ENCODE results near the gene SPPL2A.

SPPL2A gene

GRCh38 chr15:50685976-50686468 is 79.5 kb downstream of the SPPL2A start:
- peak; percentile 47 for DNase-seq

DNA sequence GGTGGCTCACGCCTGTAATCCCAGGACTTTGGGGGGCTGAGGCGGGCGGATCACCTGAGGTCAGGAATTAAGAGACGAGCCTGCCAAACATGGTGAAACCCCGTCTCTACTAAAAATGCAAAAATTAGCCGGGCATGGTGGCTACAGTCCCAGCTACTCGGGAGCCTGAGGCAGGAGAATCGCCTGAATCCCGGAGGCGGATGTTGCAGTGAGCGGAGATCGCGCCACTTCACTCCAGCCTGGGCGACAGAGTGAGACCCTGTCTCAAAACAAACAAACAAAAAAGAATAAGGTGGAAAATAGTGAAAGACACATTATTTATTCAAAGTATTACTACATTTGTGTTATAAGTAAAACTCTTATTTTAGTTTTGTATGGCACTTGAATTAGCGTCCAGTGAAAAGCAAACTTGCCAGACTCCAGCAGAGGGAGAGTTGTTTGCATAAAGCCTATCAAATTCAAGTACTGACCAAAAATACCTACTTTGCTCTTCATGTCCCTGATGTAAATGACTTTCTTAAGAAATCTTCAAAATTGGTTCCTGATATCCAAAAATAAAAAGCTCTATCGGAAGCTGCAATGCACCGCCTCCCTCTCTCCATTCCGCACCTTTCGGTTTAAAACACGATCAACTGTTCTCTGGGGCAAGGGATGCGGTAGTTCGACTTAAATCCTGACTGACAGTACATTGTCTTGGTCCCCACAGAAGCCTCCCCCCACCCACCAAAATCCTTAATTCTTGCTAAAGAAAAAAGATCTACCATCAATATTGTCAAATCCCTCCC is 80.1 kb downstream of the SPPL2A start:
- no peak for DNase-seq

DNA sequence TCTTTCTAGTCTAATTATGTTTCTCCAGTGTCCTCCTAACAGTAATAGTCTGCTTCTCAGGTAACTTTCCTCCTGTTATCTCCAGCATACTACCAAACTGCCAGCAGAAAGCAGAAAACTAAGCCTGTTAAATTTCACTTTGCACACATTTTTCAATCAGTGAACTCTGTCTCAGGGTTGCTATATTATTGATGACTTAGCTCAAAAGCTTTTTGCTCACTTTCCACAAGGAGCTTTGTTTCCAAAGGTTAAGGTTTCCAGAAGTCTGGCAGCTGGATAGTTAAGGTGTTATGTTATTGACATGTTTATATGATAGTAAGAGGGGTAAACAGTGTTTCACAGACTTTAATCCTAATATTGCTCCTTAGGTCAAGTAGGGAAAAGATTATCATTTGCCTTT is 84.0 kb downstream of the SPPL2A start:
- no peak for DNase-seq

- DNase-seq, result peak; percentile 82
Observed at GRCh38 chr15:50676799-50677483, 88.6 kb downstream of the SPPL2A start.

DNA sequence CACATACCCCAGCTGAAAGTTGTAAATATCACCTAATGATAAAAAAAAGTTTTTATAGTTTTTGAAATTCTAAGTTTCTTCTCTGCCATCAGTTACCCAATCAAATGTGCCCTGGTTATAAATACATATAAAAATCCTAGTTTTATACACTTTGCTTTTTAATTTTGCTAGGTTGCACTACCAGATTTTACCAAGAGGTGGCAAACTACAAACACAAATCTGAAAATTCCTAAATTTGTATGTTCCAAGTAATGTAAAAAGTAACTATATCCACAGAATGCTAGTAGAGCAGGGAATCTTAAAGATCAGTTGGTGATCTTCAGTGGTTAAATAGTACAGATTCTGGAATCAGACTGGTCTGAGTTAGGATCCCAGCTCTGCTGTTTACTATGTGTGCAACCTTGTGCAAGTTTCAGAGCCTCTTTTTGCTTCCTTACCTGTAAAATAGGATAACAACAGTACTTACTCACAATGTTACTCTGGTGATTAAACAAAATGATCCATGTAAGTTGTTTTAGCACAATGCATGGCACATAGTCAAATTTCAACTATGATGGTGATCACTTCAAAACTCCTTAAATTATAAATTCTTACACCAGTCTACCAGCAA is 89.9 kb downstream of the SPPL2A start:
- DNase-seq, result peak; percentile 45

DNA sequence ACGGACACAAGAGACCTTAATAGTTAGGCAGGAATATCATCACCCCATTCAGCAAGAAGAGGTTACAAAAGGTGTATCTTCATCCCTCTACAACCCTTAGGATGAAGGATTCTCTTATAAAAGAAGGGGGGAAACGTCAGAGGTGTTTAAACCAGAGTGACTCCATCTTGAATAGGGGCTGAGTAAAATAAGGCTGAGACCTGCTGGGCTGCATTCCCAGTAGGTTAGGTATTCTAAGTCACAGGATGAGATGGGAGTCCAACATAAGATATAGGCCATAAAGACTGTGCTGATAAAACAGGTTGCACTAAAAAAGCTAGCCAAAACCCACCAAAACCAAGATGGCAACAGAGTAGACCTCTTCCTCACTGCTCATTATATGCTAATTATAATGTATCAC is 95.4 kb downstream of the SPPL2A start:
- DNase-seq, result no peak

GRCh38 chr15:50669611-50670010 is 95.9 kb downstream of the SPPL2A start:
- no peak for DNase-seq

DNA sequence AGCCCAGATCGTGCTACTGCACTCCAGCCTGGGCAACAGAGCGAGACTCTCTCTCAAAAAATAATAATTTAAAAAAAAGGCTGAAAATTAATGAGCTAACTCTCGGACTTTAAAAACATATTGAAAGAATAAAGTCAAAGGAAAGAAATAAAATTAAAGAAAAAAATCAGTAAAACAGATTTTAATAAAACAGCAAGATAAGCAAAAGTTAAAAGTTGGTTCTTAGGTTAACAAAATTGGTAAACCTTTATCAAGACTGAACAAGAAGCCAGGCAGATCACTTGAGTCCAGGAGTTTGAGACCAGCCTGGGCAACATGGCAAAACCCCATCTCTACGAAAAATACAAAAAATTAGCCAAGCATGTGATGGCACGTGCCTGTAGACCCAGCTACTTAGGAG is 99.6 kb downstream of the SPPL2A start:
- no peak for DNase-seq

DNA sequence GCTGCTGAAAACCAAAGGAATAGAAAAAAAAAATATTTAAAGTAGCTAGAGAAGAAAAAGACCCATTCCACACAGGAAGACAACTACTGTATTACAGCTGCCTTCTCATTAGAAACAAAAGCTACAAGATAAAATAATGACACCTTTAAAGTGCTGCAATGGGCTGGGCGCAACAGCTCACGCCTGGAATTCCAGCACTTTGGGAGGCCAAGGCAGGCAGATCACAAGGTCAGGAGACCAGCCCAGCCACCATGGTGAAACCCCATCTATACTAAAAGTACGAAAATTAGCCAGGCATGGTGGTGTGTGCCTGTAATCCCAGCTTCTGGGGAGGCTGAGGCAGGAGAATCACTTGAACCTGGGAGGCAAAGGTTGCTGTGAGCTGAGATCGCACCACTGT is 110.0 kb downstream of the SPPL2A start:
- no peak for DNase-seq

GRCh38 chr15:50653156-50653743 is 112.3 kb downstream of the SPPL2A start:
- no peak for DNase-seq

GRCh38 chr15:50652671-50653070 is 112.8 kb downstream of the SPPL2A start:
- DNase-seq, result no peak

Measured in EL (cell line).